PC-3 (cell line): ENCODE results near the gene DND1. TPM values are rescaled to one million over a fixed set of nuclear protein-coding genes. Genes with fewer than 3 reads are reported as not detected.
"Not testable (repeated sequence)": the region's sequence is repeated elsewhere in the genome, so short reads cannot be mapped to it uniquely, and the experiment has no call there.

Experiments
- ATAC-seq: fragments of 200-7000 bp; cut with Tn5 transposase; 2 replicates; pipeline ENCODE4 v1.9.1; 2020; ENCODE audit warnings: mild to moderate bottlenecking, moderate library complexity
- BruUV-seq: library from RNA; stranded (reverse); fragments of 400-500 nt; replicated peaks from 2 replicates; lab custom pipeline; 2021; lab: Mats Ljungman, UMichigan
- CTCF ChIA-PET: fragments of 300-600 bp; sonication (Branson Sonifier 250); formaldehyde crosslinking; loops from one replicate; lab custom pipeline; 2022; ENCODE audit warnings: antibody characterized with exemption; lab: Charles Lee
- POLR2A ChIA-PET: fragments of 300-600 bp; sonication (Branson Sonifier 250); formaldehyde crosslinking; loops from one replicate; lab custom pipeline; 2022; ENCODE audit warnings: antibody characterized with exemption; ENCODE audit not compliant: unreplicated experiment; lab: Charles Lee
- DNase-seq: peaks from one replicate; pipeline ENCODE4 v3.0.0-alpha.2; 2015
- H2AFZ ChIP-seq: fragments of 300-600 bp; sonication (generic); 2 replicates; pipeline ENCODE4 v1.6.0; 2016; ENCODE audit warnings: antibody characterized with exemption, low read length
- H3F3A ChIP-seq: fragments of 300-600 bp; sonication (generic); one replicate; pipeline ENCODE4 v1.6.0; 2017; ENCODE audit warnings: antibody characterized with exemption, low read length, control low read depth, mild to moderate bottlenecking; ENCODE audit not compliant: unreplicated experiment
- H3K27ac ChIP-seq: fragments of 300-600 bp; sonication (generic); 2 replicates; pipeline ENCODE4 v1.5.1; 2016; ENCODE audit warnings: mild to moderate bottlenecking, low read length
- H3K27me3 ChIP-seq: fragments of 300-600 bp; sonication (generic); 2 replicates; pipeline ENCODE4 v1.6.1; 2016; ENCODE audit warnings: low read length, mixed read lengths
- H3K36me3 ChIP-seq: fragments of 300-600 bp; sonication (generic); 2 replicates; pipeline ENCODE4 v1.6.1; 2016; ENCODE audit warnings: low read depth, mixed run types, low read length, mixed read lengths
- H3K4me1 ChIP-seq: fragments of 300-600 bp; sonication (generic); 2 replicates; pipeline ENCODE4 v1.5.1; 2016; ENCODE audit warnings: low read length; ENCODE audit not compliant: insufficient read depth
- H3K4me2 ChIP-seq: fragments of 300-600 bp; sonication (generic); 2 replicates; pipeline ENCODE4 v1.6.0; 2016; ENCODE audit warnings: low read length
- H3K4me3 ChIP-seq: fragments of 300-600 bp; sonication (generic); 2 replicates; pipeline ENCODE4 v1.5.1; 2016; ENCODE audit warnings: mild to moderate bottlenecking, low read length, mixed read lengths
- H3K79me2 ChIP-seq: fragments of 300-600 bp; sonication (generic); 2 replicates; pipeline ENCODE4 v1.6.1; 2017; ENCODE audit warnings: low read length, mixed read lengths
- H3K9ac ChIP-seq: fragments of 300-600 bp; sonication (generic); 2 replicates; pipeline ENCODE4 v1.6.0; 2016; ENCODE audit warnings: mild to moderate bottlenecking, low read length
- H3K9me2 ChIP-seq: fragments of 300-600 bp; sonication (generic); replicated peaks from 2 replicates; pipeline ENCODE4 v1.6.1; 2016; ENCODE audit warnings: mixed run types, low read length, mixed read lengths
- H3K9me3 ChIP-seq: fragments of 300-600 bp; sonication (generic); 2 replicates; pipeline ENCODE4 v1.6.1; 2016; ENCODE audit warnings: low read length, mixed read lengths
- H4K20me1 ChIP-seq: fragments of 300-600 bp; sonication (generic); 2 replicates; pipeline ENCODE4 v1.6.1; 2016; ENCODE audit warnings: low read length, mixed read lengths
- EZH2 ChIP-seq: fragments of 300-600 bp; sonication (generic); IDR thresholded peaks from one replicate; pipeline ENCODE4 v1.6.1; 2017; ENCODE audit warnings: antibody characterized with exemption, mild to moderate bottlenecking, low read length; ENCODE audit not compliant: unreplicated experiment
- EZH2phosphoT487 ChIP-seq: fragments of 300-600 bp; sonication (generic); IDR thresholded peaks from 2 replicates; pipeline ENCODE4 v1.6.1; 2018; ENCODE audit warnings: mild to moderate bottlenecking, antibody characterized with exemption, low read length, borderline replicate concordance
- intact Hi-C: fragments of 100-400 bp; cut with micrococcal nuclease; formaldehyde crosslinking; loops from 2 replicates; pipeline ENCODE4 v1.9.0; 2023
- total RNA-seq: library from RNA; depleted of rRNA; stranded (reverse); fragments of >200 nt; gene quantifications from 2 replicates; pipeline ENCODE4 v1.2.3, GENCODE V29; 2014
- TF ChIP-seq, protein P1 (sequence below): fragments of 300-600 bp; sonication (generic); conservative IDR thresholded peaks from 2 replicates; pipeline ENCODE4 v1.5.1; 2017; ENCODE audit warnings: antibody characterized with exemption, low read depth, mild to moderate bottlenecking, low read length

The DND1 gene
- total RNA-seq, 1 experiment from 2014 or later = 1.1 TPM

DNA sequence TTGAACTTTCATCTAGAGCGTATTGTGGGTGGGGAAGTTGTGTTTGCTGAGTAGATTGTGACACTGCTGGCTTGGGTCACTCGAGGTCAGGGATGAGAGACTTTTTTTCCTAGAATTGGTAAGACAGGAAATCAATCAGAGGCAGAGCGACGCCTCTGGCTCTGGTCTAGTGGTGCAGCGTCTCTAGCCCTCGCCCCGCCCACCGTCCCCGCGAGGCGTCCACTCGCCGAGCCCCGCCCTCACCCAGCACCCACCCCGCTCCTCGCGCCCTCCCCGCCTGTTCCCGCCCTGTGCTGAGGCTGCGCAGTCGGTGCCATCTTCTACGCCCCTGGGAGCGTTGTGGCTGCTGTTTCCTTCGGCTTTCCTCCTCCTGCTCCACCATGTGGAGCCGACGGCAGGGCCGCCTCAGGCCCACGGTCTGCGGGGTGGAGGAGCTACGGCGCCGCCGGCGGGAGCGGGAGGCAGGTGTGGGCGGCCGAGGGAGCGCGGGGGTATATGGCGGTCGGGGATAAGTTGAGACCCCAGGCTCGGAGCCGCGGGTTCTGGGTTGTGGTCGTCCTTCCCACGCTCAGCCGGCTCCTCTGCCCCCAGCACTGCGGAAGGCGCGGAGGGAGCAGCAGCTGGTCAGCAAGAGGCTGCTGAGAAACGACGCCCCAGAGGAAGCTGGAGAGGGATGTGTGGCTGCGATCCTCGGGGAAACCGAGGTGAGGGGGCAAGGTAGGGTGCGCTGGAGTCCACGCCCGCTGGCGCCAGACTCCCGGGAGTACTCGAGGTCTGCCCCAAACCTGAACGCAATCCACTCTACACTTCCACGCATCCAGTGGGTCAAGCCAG, 34.0 kb downstream of the DND1 start, which contains the start of gene TMCO6:
Gene TMCO6, plus strand, starts transcription at position 304 of the 834 bp plus-strand sequence. Its CDS starts 77 bp downstream, at position 381.
- Histone ChIP-seq H3K79me2 (peaks cover 21% of the 10 kb centered on the region), H4K20me1 (no peaks in the 10 kb centered on the region), H3K4me3 (peak within 1 kb of the TSS; percentile 97), H3K9me2 (no peaks in the 10 kb centered on the region), H3K4me2 (peak within 1 kb of the TSS; percentile 99), H3K4me1 (peaks cover 9% of the 10 kb centered on the region; the same call in 1 of the 2 replicates), H3K9me3 (no peaks in the 10 kb centered on the region), H3F3A (no peaks in the 10 kb centered on the region), H2AFZ (peak within 1 kb of the TSS; percentile 97), H3K27me3 (no peaks in the 10 kb centered on the region), H3K27ac (peak within 1 kb of the TSS; percentile 39; the same call in 1 of the 2 replicates), H3K9ac (peak within 1 kb of the TSS; percentile 94), H3K36me3 (peaks cover 4% of the 10 kb centered on the region; the same call in 1 of the 2 replicates)
- CTCF ChIA-PET = interaction anchor here (0.6 kb wide), 1 partner anchor 14 kb away, joined by 8 read pairs; no protein-coding TSS in a partner anchor
- ATAC-seq (peak; percentile 97), DNase-seq (peak; percentile 93)
- intact Hi-C loops = loop anchor here (1.0 to 2.0 kb wide), 3 partner anchors 8 to 92 kb away; partner anchors contain the start of genes APBB3, EIF4EBP3, IK and NDUFA2
- BruUV-seq = TSS peak; percentile 54
- POLR2A ChIA-PET = interaction anchor here (0.8 kb wide), 1 partner anchor 91 kb away, joined by 5 read pairs; no protein-coding TSS in a partner anchor
- TF ChIP-seq, protein P1, sequence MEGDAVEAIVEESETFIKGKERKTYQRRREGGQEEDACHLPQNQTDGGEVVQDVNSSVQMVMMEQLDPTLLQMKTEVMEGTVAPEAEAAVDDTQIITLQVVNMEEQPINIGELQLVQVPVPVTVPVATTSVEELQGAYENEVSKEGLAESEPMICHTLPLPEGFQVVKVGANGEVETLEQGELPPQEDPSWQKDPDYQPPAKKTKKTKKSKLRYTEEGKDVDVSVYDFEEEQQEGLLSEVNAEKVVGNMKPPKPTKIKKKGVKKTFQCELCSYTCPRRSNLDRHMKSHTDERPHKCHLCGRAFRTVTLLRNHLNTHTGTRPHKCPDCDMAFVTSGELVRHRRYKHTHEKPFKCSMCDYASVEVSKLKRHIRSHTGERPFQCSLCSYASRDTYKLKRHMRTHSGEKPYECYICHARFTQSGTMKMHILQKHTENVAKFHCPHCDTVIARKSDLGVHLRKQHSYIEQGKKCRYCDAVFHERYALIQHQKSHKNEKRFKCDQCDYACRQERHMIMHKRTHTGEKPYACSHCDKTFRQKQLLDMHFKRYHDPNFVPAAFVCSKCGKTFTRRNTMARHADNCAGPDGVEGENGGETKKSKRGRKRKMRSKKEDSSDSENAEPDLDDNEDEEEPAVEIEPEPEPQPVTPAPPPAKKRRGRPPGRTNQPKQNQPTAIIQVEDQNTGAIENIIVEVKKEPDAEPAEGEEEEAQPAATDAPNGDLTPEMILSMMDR = peak; percentile 56
- no peak for TF ChIP-seq EZH2phosphoT487

DNA sequence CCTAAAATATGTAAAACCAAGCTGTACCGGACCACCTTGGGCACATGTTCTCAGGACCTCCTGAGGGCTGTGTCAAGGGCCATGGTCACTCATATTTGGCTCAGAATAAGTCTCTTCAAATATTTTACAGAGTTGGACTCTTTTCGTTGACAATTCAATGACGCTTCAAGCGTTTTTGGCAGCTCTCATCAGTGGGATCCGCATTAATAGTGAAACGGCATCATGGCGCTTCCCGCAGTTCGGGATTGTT, 34.6 kb downstream of the DND1 start:
- Histone ChIP-seq H2AFZ (peak overlapping the region; percentile 85), H3K4me2 (peak overlapping the region; percentile 99), H3K79me2 (peaks cover 19% of the 10 kb centered on the region), H3K4me3 (peak overlapping the region; percentile 97), H3K27ac (peak overlapping the region; percentile 31; the same call in 1 of the 2 replicates)
- H3K4me1 ChIP-seq, DNase-seq, H4K20me1 ChIP-seq, H3K27me3 ChIP-seq, H3K36me3 ChIP-seq, H3K9me2 ChIP-seq, H3K9me3 ChIP-seq, H3F3A ChIP-seq, ATAC-seq, H3K9ac ChIP-seq, POLR2A ChIA-PET: not testable (repeated sequence)
- intact Hi-C loops = loop anchor here (1.0 to 2.0 kb wide), 3 partner anchors 8 to 92 kb away; partner anchors contain the start of genes APBB3, EIF4EBP3, IK and NDUFA2
- BruUV-seq = TSS peak; percentile 27
- CTCF ChIA-PET = interaction anchor here (0.6 kb wide), 1 partner anchor 15 kb away, joined by 8 read pairs; no protein-coding TSS in a partner anchor

DNA sequence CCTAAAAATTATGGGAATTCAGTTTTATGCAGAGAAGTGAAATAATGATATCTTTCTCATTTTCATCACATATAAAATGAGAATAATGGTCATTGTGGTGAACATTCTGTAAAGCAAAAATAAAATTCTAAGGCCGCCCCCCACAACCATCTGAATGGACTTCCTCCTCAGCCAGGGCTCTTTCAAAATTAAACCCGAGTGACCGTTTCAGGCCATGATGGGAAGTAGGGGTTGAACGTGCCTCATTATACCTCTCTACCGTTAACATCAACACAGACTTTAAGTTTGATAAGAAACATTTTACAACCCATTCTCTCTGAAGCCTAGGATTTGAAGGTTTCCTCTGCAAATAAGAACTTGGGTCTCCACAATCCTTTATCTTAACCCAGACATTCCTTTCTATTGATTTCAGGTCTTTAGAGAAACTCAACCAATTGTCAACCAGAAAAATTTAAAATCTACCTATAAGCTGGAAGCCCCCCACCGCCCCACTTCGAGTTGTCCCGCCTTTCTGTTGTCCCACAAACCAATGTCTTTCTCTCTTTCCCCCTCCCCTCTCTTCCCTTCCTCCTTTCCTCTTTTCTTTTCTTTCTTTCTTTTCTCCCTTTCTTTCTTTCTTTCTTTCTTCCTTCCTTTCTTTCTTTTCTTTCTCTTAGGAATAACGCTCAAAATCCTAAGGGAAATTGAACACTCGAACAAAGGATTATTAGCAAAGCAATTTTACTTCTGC, 35.8 kb downstream of the DND1 start:
- Histone ChIP-seq H4K20me1 (no peaks in the 10 kb centered on the region), H3K27me3 (no peaks in the 10 kb centered on the region), H3K27ac (no peak overlapping the region), H3F3A (no peaks in the 10 kb centered on the region), H3K4me3 (no peak overlapping the region), H3K36me3 (no peaks in the 10 kb centered on the region; the same call in 1 of the 2 replicates), H2AFZ (no peak overlapping the region), H3K9ac (no peak overlapping the region), H3K9me3 (no peaks in the 10 kb centered on the region), H3K79me2 (peaks cover 19% of the 10 kb centered on the region), H3K4me2 (no peak overlapping the region), H3K9me2 (no peaks in the 10 kb centered on the region), H3K4me1 (peaks cover 9% of the 10 kb centered on the region; the same call in 1 of the 2 replicates)
- TF ChIP-seq, protein P1 = no peak
- no peak for TF ChIP-seq EZH2
- no peak for TF ChIP-seq EZH2phosphoT487
- intact Hi-C loops = loop anchor here (2.0 kb wide), 1 partner anchor 73 kb away; the partner anchor contains the start of genes APBB3 and SLC35A4
- DNase-seq = no peak
- ATAC-seq = no peak
- ChIA-PET POLR2A (no interaction called here), CTCF (no interaction called here)
- no TSS peak for BruUV-seq
